ENCODE data around the gene WDR90. TPM values are rescaled to one million over a fixed set of nuclear protein-coding genes. Genes with fewer than 3 reads are reported as not detected.

Gene WDR90
- total RNA-seq, 4 donors from 2014 or later, result 7.2 to 26.5 (median 15.8) TPM

DNA sequence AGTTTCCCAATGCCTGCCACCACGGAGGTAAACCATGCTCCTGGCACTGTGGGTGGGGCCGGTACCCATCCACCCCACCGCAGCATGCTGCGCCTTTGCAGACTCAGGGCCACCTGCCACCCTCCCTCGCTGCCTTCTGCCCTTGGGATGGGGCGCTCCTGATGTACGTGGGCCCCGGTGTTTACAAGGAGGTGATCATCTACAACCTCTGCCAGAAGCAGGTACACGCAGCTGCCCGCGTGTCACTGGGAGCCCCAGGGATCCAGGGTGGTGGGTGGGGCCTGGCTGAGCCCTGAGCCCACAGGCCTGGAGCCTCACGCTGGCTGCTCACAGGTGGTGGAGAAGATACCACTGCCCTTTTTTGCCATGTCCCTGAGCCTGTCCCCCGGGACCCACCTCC is 17.4 kb downstream of the WDR90 start:
- Histone ChIP-seq H3K9me3 (no peaks in the 10 kb centered on the region), H3K36me3 (peaks cover 16 to 26% (median 19%) of the 10 kb centered on the region in 3 donors), H3K27me3 (no peaks in the 10 kb centered on the region), H3K27ac (no peak overlapping the region), H3K4me1 (peaks cover 16 to 33% (median 17%) of the 10 kb centered on the region in 3 donors), H3K4me3 (no peak overlapping the region)
- no peak for DNase-seq
- intact Hi-C loops (cut with DNase I), result loop anchor here (10.0 kb wide), 1 partner anchor 82 kb away; no protein-coding TSS in a partner anchor
- 88% methylated on average over 4 of the region's 13 CpGs; no CpG with 5 or more reads in 1 of the 2 donors for WGBS, 2 donors
- TF ChIP-seq POLR2A (IDR thresholded peaks at IDR 0.05), result no peak
- TF ChIP-seq, protein P1, sequence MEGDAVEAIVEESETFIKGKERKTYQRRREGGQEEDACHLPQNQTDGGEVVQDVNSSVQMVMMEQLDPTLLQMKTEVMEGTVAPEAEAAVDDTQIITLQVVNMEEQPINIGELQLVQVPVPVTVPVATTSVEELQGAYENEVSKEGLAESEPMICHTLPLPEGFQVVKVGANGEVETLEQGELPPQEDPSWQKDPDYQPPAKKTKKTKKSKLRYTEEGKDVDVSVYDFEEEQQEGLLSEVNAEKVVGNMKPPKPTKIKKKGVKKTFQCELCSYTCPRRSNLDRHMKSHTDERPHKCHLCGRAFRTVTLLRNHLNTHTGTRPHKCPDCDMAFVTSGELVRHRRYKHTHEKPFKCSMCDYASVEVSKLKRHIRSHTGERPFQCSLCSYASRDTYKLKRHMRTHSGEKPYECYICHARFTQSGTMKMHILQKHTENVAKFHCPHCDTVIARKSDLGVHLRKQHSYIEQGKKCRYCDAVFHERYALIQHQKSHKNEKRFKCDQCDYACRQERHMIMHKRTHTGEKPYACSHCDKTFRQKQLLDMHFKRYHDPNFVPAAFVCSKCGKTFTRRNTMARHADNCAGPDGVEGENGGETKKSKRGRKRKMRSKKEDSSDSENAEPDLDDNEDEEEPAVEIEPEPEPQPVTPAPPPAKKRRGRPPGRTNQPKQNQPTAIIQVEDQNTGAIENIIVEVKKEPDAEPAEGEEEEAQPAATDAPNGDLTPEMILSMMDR (IDR thresholded peaks at IDR 0.05), result no peak

DNA sequence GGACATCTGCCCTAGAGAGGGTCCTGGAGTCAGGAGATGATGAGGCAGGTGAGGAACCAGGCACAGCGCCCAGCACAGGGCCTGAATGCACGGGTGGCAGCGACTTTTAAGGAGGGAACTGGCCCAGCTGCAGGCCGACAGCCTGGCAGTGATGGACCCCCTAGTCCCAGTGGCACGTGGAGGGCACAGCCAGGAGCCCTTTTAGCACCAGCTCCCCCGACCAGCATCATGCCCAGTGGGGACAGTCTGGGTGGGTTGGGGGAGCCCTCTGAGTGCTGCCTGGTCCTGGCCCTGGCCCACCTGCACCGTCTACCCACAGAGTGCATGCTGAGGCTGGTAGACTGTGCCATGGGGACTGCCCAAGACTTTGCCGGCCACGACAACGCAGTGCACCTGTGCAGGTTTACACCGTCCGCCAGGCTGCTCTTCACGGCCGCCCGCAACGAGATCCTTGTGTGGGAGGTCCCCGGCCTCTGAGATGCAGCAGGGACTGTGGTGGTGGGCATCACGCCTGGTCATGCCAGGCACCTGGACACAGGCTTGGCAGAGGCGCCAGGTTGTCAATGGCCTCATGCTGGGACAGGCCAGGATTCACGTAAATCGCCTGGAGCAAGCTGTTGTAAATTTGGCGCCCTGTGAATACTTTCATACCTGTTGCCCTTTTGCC is 18.1 kb downstream of the WDR90 start:
- no peaks in the 10 kb centered on the region for H3K27me3 ChIP-seq
- H3K4me1 ChIP-seq, result peaks cover 16 to 32% (median 16%) of the 10 kb centered on the region in 3 donors
- H3K36me3 ChIP-seq, result peaks cover 22 to 33% (median 25%) of the 10 kb centered on the region in 3 donors
- H3K9me3 ChIP-seq, result no peaks in the 10 kb centered on the region
- H3K27ac ChIP-seq, result peak overlapping the region; percentile 87 to 93 (median 92)
- DNase-seq, result no peak
- H3K4me3 ChIP-seq, result peak overlapping the region in 3 of 4 donors; percentile 62 to 89 (median 82)
- no peak for TF ChIP-seq POLR2A (IDR thresholded peaks at IDR 0.05)
- TF ChIP-seq, protein P1 (IDR thresholded peaks at IDR 0.05), result no peak
- 52 to 72% methylated on average over 10 to 17 of the region's 22 CpGs for WGBS, 2 donors
- intact Hi-C loops (cut with DNase I), result loop anchor here (10.0 kb wide), 1 partner anchor 82 kb away; no protein-coding TSS in a partner anchor

DNA sequence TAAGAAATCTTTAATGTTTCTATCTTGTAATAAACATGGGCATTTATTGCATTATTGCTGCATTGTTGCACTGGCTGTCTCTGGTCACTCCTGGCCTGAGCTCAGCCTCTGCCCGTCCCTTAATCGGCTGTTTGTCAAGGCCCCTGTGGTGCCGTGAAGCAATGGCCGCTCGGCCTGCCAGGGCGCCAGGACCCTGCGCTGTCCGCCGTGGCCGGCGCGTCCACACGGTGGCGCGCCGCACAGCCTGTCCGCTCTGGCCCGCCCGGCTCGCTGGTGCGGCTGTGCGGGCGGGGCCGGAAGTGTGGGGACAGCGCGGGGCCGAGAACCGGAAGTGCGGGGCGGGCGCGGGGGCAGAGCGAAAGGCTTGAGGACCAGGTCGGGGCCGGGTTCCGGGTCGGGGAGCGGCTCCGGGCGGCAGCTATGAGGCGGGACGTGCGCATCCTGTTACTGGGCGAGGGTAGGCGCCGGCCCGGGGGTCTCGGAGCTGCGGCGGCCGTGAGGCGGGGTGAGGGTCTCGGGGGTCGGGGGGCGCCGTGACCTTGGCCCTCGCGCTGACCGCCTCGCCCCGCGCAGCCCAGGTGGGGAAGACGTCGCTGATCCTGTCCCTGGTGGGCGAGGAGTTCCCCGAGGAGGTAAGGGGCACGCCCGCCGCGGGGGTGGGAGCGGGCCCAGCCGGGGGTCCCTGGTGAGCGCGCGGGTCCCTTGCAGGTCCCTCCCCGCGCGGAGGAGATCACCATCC is 18.8 kb downstream of the WDR90 start, which contains the start of gene RHOT2:
Gene RHOT2, plus strand, starts transcription at position 353 of the 739 bp plus-strand sequence. Its CDS starts 68 bp downstream, at position 421.
- peak within 1 kb of the TSS; percentile 62 to 89 (median 82) for H3K4me3 ChIP-seq
- WGBS, 2 donors, result 0% methylated on average over 2 of the region's 78 CpGs; no CpG with 5 or more reads in 1 of the 2 donors
- TF ChIP-seq, protein P1 (IDR thresholded peaks at IDR 0.05), result peak; percentile 79 to 98 (median 97)
- TF ChIP-seq POLR2A (IDR thresholded peaks at IDR 0.05), result peak in 2 of 4 donors; percentile 49 to 77
- H3K36me3 ChIP-seq, result peaks cover 29 to 40% (median 30%) of the 10 kb centered on the region in 3 donors
- no peaks in the 10 kb centered on the region for H3K9me3 ChIP-seq
- no peaks in the 10 kb centered on the region for H3K27me3 ChIP-seq
- H3K27ac ChIP-seq, result peak within 1 kb of the TSS; percentile 87 to 93 (median 92)
- peaks cover 16 to 36% (median 16%) of the 10 kb centered on the region in 3 donors for H3K4me1 ChIP-seq
- intact Hi-C loops (cut with DNase I), result loop anchor here (10.0 kb wide), 1 partner anchor 83 kb away; no protein-coding TSS in a partner anchor
- peak; percentile 65 for DNase-seq

DNA sequence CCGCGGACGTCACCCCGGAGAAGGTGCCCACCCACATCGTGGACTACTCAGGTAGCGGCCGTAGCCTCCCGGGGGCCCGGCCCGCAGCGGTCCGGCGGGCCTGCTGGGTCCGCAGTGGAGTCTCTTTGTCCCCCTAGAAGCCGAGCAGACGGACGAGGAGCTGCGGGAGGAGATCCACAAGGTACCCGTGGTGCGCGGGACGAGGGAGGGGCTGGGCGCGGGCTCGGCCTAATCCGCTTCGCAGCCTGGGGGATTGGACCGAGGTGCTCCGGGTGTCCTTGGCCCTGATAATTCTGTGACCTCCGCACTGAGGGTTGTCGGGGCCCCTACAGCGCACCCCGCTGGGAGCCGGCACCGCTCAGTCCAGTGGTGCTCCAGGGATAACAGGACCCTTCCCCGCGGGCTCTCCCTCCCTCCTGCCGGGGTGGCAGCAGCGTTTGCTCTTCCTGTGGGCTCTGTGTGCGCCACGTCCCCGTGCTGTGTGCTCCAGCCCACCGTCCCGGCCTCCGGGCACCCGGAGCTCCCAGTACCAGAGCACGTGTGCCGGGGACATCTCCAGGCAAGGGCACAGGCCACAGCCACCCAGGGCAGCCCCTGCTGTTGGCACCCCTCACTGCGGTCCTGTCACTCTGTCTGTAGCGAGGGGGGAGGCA is 19.5 kb downstream of the WDR90 start:
- peaks cover 16 to 43% (median 16%) of the 10 kb centered on the region in 3 donors for H3K4me1 ChIP-seq
- no CpG with 5 or more reads among the region's 50 CpGs for WGBS, 2 donors
- H3K27me3 ChIP-seq, result no peaks in the 10 kb centered on the region
- H3K9me3 ChIP-seq, result no peaks in the 10 kb centered on the region
- peak overlapping the region; percentile 62 to 89 (median 82) for H3K4me3 ChIP-seq
- intact Hi-C loops (cut with DNase I), result loop anchor here (10.0 kb wide), 1 partner anchor 84 kb away; no protein-coding TSS in a partner anchor
- peak overlapping the region; percentile 87 to 93 (median 92) for H3K27ac ChIP-seq
- peaks cover 34 to 47% (median 35%) of the 10 kb centered on the region in 3 donors for H3K36me3 ChIP-seq
- TF ChIP-seq, protein P1 (IDR thresholded peaks at IDR 0.05), result no peak
- no peak for TF ChIP-seq POLR2A (IDR thresholded peaks at IDR 0.05)
- DNase-seq, result no peak
